H9 (cell line): Measurements from ENCODE around the gene C3orf70. TPM values are rescaled to one million over a fixed set of nuclear protein-coding genes. Genes with fewer than 3 reads are reported as not detected.

ENCODE experiments used
- DNase-seq: peaks from one replicate; pipeline ENCODE4 v3.0.0-alpha.2; 2017
- H2AFZ ChIP-seq: one replicate; pipeline ENCODE4 v1.6.1; 2013; ENCODE audit warnings: mild to moderate bottlenecking, low read length, control low read depth, moderate library complexity
- H2AK5ac ChIP-seq: 2 replicates; pipeline ENCODE4 v1.6.1; 2013; ENCODE audit warnings: low read length, control low read depth, mixed read lengths; ENCODE audit not compliant: insufficient read length
- H2BK120ac ChIP-seq: one replicate; pipeline ENCODE4 v1.6.1; 2013; ENCODE audit warnings: low read depth, mild to moderate bottlenecking, low read length, control low read depth, inconsistent platforms; ENCODE audit not compliant: poor library complexity, severe bottlenecking
- H2BK12ac ChIP-seq: 2 replicates; pipeline ENCODE4 v1.6.1; 2013; ENCODE audit warnings: low read length, control low read depth, mixed read lengths, low read depth; ENCODE audit not compliant: insufficient read length
- H2BK15ac ChIP-seq: 2 replicates; pipeline ENCODE4 v1.6.1; 2013; ENCODE audit warnings: low read depth, low read length, control low read depth
- H2BK20ac ChIP-seq: one replicate; pipeline ENCODE4 v1.6.1; 2013; ENCODE audit warnings: low read depth, mild to moderate bottlenecking, low read length, control low read depth, inconsistent platforms; ENCODE audit not compliant: poor library complexity, severe bottlenecking
- H2BK5ac ChIP-seq: 2 replicates; pipeline ENCODE4 v1.6.1; 2013; ENCODE audit warnings: low read length, control low read depth, mixed read lengths; ENCODE audit not compliant: insufficient read length
- H3K14ac ChIP-seq: 2 replicates; pipeline ENCODE4 v1.6.1; 2013; ENCODE audit warnings: low read length, control low read depth; ENCODE audit not compliant: insufficient read depth
- H3K18ac ChIP-seq: 2 replicates; pipeline ENCODE4 v1.6.1; 2013; ENCODE audit warnings: low read depth, mild to moderate bottlenecking, mixed read lengths, low read length, control low read depth; ENCODE audit not compliant: insufficient read length
- H3K23ac ChIP-seq: 2 replicates; pipeline ENCODE4 v1.6.1; 2013; ENCODE audit warnings: low read length, control low read depth, mixed read lengths, low read depth; ENCODE audit not compliant: insufficient read length
- H3K23me2 ChIP-seq: 2 replicates; pipeline ENCODE4 v1.6.1; 2013; ENCODE audit warnings: low read depth, mild to moderate bottlenecking, mixed read lengths, low read length, control low read depth; ENCODE audit not compliant: insufficient read length, poor library complexity, severe bottlenecking
- H3K27ac ChIP-seq: 2 replicates; pipeline ENCODE4 v1.5.1; 2013; ENCODE audit warnings: low read length, control low read depth, mixed read lengths, low read depth; ENCODE audit not compliant: insufficient read length
- H3K27me3 ChIP-seq: 2 replicates; pipeline ENCODE4 v1.6.1; 2013; ENCODE audit warnings: low read length, control low read depth, inconsistent platforms; ENCODE audit not compliant: insufficient read depth
- H3K4ac ChIP-seq: 2 replicates; pipeline ENCODE4 v1.6.1; 2013; ENCODE audit warnings: low read depth, mild to moderate bottlenecking, control low read depth, inconsistent platforms, low read length, moderate library complexity
- H3K4me1 ChIP-seq: 2 replicates; pipeline ENCODE4 v1.6.1; 2013; ENCODE audit warnings: low read length, control low read depth, inconsistent platforms; ENCODE audit not compliant: insufficient read depth
- H3K4me2 ChIP-seq: 2 replicates; pipeline ENCODE4 v1.6.1; 2013; ENCODE audit warnings: low read length, control low read depth, mixed read lengths; ENCODE audit not compliant: insufficient read length, insufficient read depth
- H3K56ac ChIP-seq: 2 replicates; pipeline ENCODE4 v1.6.1; 2013; ENCODE audit warnings: low read depth, mild to moderate bottlenecking, mixed read lengths, low read length, control low read depth; ENCODE audit not compliant: insufficient read length
- H3K79me1 ChIP-seq: 2 replicates; pipeline ENCODE4 v1.6.1; 2013; ENCODE audit warnings: low read depth, mild to moderate bottlenecking, moderate library complexity, low read length, control low read depth, inconsistent platforms; ENCODE audit not compliant: insufficient read depth, poor library complexity, severe bottlenecking
- H3K79me2 ChIP-seq: 2 replicates; pipeline ENCODE4 v1.6.1; 2013; ENCODE audit warnings: low read length, control low read depth, inconsistent platforms; ENCODE audit not compliant: insufficient read depth
- H3K9ac ChIP-seq: 2 replicates; pipeline ENCODE4 v1.6.1; 2013; ENCODE audit warnings: low read length, control low read depth, mixed read lengths; ENCODE audit not compliant: insufficient read length; ENCODE audit errors: extremely low read depth
- H3K9me3 ChIP-seq: one replicate; pipeline ENCODE4 v1.6.1; 2013; ENCODE audit warnings: low read depth, low read length, inconsistent platforms; ENCODE audit not compliant: control insufficient read depth
- H3T11ph ChIP-seq: one replicate; pipeline ENCODE4 v1.6.1; 2013; ENCODE audit warnings: mild to moderate bottlenecking, low read length, control low read depth, inconsistent platforms
- H4K20me1 ChIP-seq: one replicate; pipeline ENCODE4 v1.6.1; 2013; ENCODE audit not compliant: control insufficient read depth, insufficient read length, insufficient read depth
- H4K5ac ChIP-seq: 2 replicates; pipeline ENCODE4 v1.6.1; 2013; ENCODE audit warnings: low read depth, mild to moderate bottlenecking, mixed read lengths, low read length, control low read depth; ENCODE audit not compliant: insufficient read length
- H4K8ac ChIP-seq: replicated peaks from 2 replicates; pipeline ENCODE4 v1.6.1; 2013; ENCODE audit warnings: low read length, control low read depth, mixed read lengths, low read depth; ENCODE audit not compliant: insufficient read length
- H4K91ac ChIP-seq: 2 replicates; pipeline ENCODE4 v1.6.1; 2013; ENCODE audit warnings: low read depth, mild to moderate bottlenecking, moderate library complexity, mixed read lengths, low read length, control low read depth; ENCODE audit not compliant: insufficient read length
- H3K27ac Mint-ChIP-seq, 3 experiments: 2 replicates in 2 of 3; 3 replicates in 1 of 3; pipeline ENCODE4 v1.8.0; 2020 to 2021; ENCODE audit warnings: mixed read lengths in 3 of 3, mild to moderate bottlenecking in 1 of 3, moderate library complexity in 1 of 3
- H3K27me3 Mint-ChIP-seq: 2 replicates; pipeline ENCODE4 v1.8.0; 2021; ENCODE audit warnings: low read depth, mild to moderate bottlenecking, moderate library complexity, mixed read lengths
- H3K36me3 Mint-ChIP-seq, 3 experiments: 2 replicates in 2 of 3; 3 replicates in 1 of 3; pipeline ENCODE4 v1.8.0; 2020 to 2021; ENCODE audit warnings: low read depth in 3 of 3, mixed read lengths in 3 of 3; ENCODE audit not compliant: insufficient read depth in 1 of 3
- H3K4me1 Mint-ChIP-seq, 2 experiments: 2 replicates each; pipeline ENCODE4 v1.8.0; 2020; ENCODE audit warnings: mixed read lengths in 2 of 2
- H3K4me3 Mint-ChIP-seq, 2 experiments: 2 replicates in 1 of 2; 3 replicates in 1 of 2; pipeline ENCODE4 v1.8.0; 2020 to 2021; ENCODE audit warnings: mild to moderate bottlenecking in 2 of 2, mixed read lengths in 2 of 2, moderate library complexity in 1 of 2
- H3K9me3 Mint-ChIP-seq, 2 experiments: 2 replicates in 1 of 2; 3 replicates in 1 of 2; pipeline ENCODE4 v1.8.0; 2020; ENCODE audit warnings: mild to moderate bottlenecking in 2 of 2, mixed read lengths in 2 of 2, moderate library complexity in 1 of 2
- CTCF ChIP-seq: fragments of 200-600 bp; sonication (generic); conservative IDR thresholded peaks from 3 replicates; pipeline ENCODE4 v1.8.0; 2021; ENCODE audit warnings: antibody characterized with exemption, mild to moderate bottlenecking
- WGBS: extraction: QIAGEN DNeasy Blood & Tissue Kit; methylation state at CpG from one replicate; pipeline ENCODE4 v1.1.7; 2013; ENCODE audit warnings: missing lambda C conversion rate, low lambda C conversion rate, mixed read lengths; ENCODE audit not compliant: insufficient read length; ENCODE audit errors: extremely low coverage; 5-methylcytosine and 5-hydroxymethylcytosine counted together
- total RNA-seq: library from RNA; stranded (reverse); gene quantifications from 2 replicates; pipeline ENCODE4 v1.2.1, GENCODE V29; 2021

Gene C3orf70
- total RNA-seq, 1 experiment from 2014 or later: 0.52 TPM

- Histone ChIP-seq H3K23me2 (no peaks in the 10 kb centered on the region), H3K4ac (no peak overlapping the region), H3K18ac (no peak overlapping the region), H3K56ac (no peak overlapping the region), H4K8ac (no peak overlapping the region), H2BK5ac (no peak overlapping the region), H4K5ac (no peak overlapping the region), H3K27ac (no peak overlapping the region), H2AK5ac (no peak overlapping the region), H3K14ac (no peak overlapping the region), H3K4me1 (no peaks in the 10 kb centered on the region), H3K9me3 (no peaks in the 10 kb centered on the region), H3K23ac (no peak overlapping the region), H2AFZ (no peak overlapping the region), H3K79me1 (no peaks in the 10 kb centered on the region), H3K79me2 (no peaks in the 10 kb centered on the region), H4K20me1 (no peaks in the 10 kb centered on the region), H3K9ac (no peak overlapping the region), H2BK20ac (no peak overlapping the region), H3K4me2 (no peak overlapping the region), H2BK15ac (no peak overlapping the region), H2BK120ac (no peak overlapping the region), H2BK12ac (no peak overlapping the region), H4K91ac (no peak overlapping the region), H3T11ph (no peak overlapping the region), H3K27me3 (no peaks in the 10 kb centered on the region)
- Mint-ChIP-seq H3K27me3 (no peaks in the 10 kb centered on the region), H3K9me3 (peaks cover under 1 to 2% of the 10 kb centered on the region in 2 experiments; a peak in 2 of 5 replicates), H3K4me1 (peaks cover 10 to 15% of the 10 kb centered on the region in 2 experiments), H3K36me3 (peaks cover under 1 to 3% (median 2%) of the 10 kb centered on the region in 3 experiments; a peak in 4 of 7 replicates), H3K27ac (no peak overlapping the region), H3K4me3 (no peak overlapping the region)
- TF ChIP-seq CTCF: no peak
- DNase-seq: no peak
- WGBS: no CpG with 5 or more reads among the region's 7 CpGs
These were observed 110.4 kb downstream of the C3orf70 start for GRCh38 chr3:185042312-185043050.
